Keratinocyte (primary cell): ENCODE data around the gene AP2A2. TPM values are rescaled to one million over a fixed set of nuclear protein-coding genes. Genes with fewer than 3 reads are reported as not detected.

Experiments
- DNase-seq: peaks from one replicate; pipeline ENCODE4 v3.0.0-alpha.2; 2011; ENCODE audit warnings: low read depth, missing footprints, low spot score
- FAIRE-seq: peaks from 2 replicates; lab custom pipeline; 2011; peaks lifted over from hg19 to GRCh38; lab: Jason Lieb, UNC
- H2AFZ ChIP-seq: 2 replicates; pipeline ENCODE4 v1.6.0; 2012; ENCODE audit warnings: low read length, control low read depth, inconsistent platforms; ENCODE audit not compliant: control insufficient read depth
- H3K27ac ChIP-seq: 2 replicates; pipeline ENCODE4 v1.5.1; 2011; ENCODE audit warnings: low read length; ENCODE audit not compliant: control insufficient read depth, insufficient read depth
- H3K27me3 ChIP-seq: 3 replicates; pipeline ENCODE4 v1.6.0; 2011; ENCODE audit warnings: low read length; ENCODE audit not compliant: control insufficient read depth, insufficient read depth; ENCODE audit errors: extremely low read depth
- H3K36me3 ChIP-seq, 2 experiments: 2 replicates in 1 of 2; 3 replicates in 1 of 2; pipeline ENCODE4 v1.5.1; 2011; ENCODE audit warnings: low read length in 2 of 2, mild to moderate bottlenecking in 1 of 2; ENCODE audit not compliant: control insufficient read depth in 2 of 2, insufficient read depth in 2 of 2; ENCODE audit errors: extremely low read depth in 1 of 2
- H3K4me1 ChIP-seq: 3 replicates; pipeline ENCODE4 v1.5.1; 2011; ENCODE audit warnings: low read length; ENCODE audit not compliant: control insufficient read depth, insufficient read depth; ENCODE audit errors: extremely low read depth
- H3K4me2 ChIP-seq: 3 replicates; pipeline ENCODE4 v1.6.0; 2011; ENCODE audit warnings: low read depth, low read length; ENCODE audit not compliant: control insufficient read depth, insufficient read depth; ENCODE audit errors: extremely low read depth
- H3K4me3 ChIP-seq, 3 experiments: fragments of 200-600 bp in 1 of 3; sonication (generic) in 1 of 3; 2 replicates in 2 of 3; 3 replicates in 1 of 3; pipeline ENCODE4 v1.5.1; 2011 to 2016; ENCODE audit warnings: low read length in 3 of 3, mild to moderate bottlenecking in 3 of 3, control low read depth in 2 of 3, inconsistent platforms in 1 of 3, low read depth in 1 of 3, mixed read lengths in 1 of 3, mixed run types in 1 of 3, moderate library complexity in 1 of 3; ENCODE audit not compliant: control insufficient read depth in 2 of 3, insufficient read depth in 2 of 3; ENCODE audit errors: extremely low read depth in 1 of 3
- H3K79me2 ChIP-seq: 2 replicates; pipeline ENCODE4 v1.6.0; 2012; ENCODE audit warnings: low read length; ENCODE audit not compliant: control insufficient read depth, insufficient read depth
- H3K9ac ChIP-seq: 3 replicates; pipeline ENCODE4 v1.6.0; 2011; ENCODE audit warnings: low read length; ENCODE audit not compliant: control insufficient read depth, insufficient read depth; ENCODE audit errors: extremely low read depth
- H3K9me1 ChIP-seq: 3 replicates; pipeline ENCODE4 v1.6.0; 2011; ENCODE audit warnings: low read length; ENCODE audit not compliant: control insufficient read depth, insufficient read depth; ENCODE audit errors: extremely low read depth
- H3K9me3 ChIP-seq: 2 replicates; pipeline ENCODE4 v1.5.1; 2012; ENCODE audit warnings: low read depth, low read length; ENCODE audit not compliant: control insufficient read depth
- H4K20me1 ChIP-seq: 3 replicates; pipeline ENCODE4 v1.6.0; 2011; ENCODE audit warnings: low read length; ENCODE audit not compliant: control insufficient read depth, insufficient read depth; ENCODE audit errors: extremely low read depth
- EZH2 ChIP-seq: IDR thresholded peaks from one replicate; pipeline ENCODE4 v1.6.1; 2012; ENCODE audit warnings: inconsistent platforms, mild to moderate bottlenecking, low read length, moderate library complexity
- dilution Hi-C: fragments of 300-500 bp; cut with MboI; formaldehyde crosslinking; loops from one replicate; pipeline ENCODE4 v1.7.0; 2020; ENCODE audit warnings: low sequenced_read_pairs; ENCODE audit not compliant: extremely low pct_ligation_motif_present
- polyA plus RNA-seq, 5 experiments: library from polyadenylated mRNA; depleted of rRNA in 3 of 5; stranded (reverse) in 3 of 5; stranded (forward) in 1 of 5; unstranded in 1 of 5; fragments of >200 nt; gene quantifications; 1 replicate in 1 of 5; 2 replicates in 3 of 5; 3 replicates in 1 of 5; pipeline versions ENCODE4 v1.2.1 to v1.2.3, GENCODE V29; 2011 to 2012; ENCODE audit warnings: missing spikeins in 2 of 5, low read depth in 1 of 5, low replicate concordance in 1 of 5
- TF ChIP-seq, protein P1 (sequence below), 3 experiments: IDR thresholded peaks in 1 of 3; conservative IDR thresholded peaks in 1 of 3; optimal IDR thresholded peaks in 1 of 3; 2 replicates in 2 of 3; 3 replicates in 1 of 3; pipeline versions ENCODE3 to v1.5.1; 2011; ENCODE audit warnings: low read length in 3 of 3, mild to moderate bottlenecking in 3 of 3, moderate library complexity in 2 of 3, control low read depth in 1 of 3, inconsistent platforms in 1 of 3; ENCODE audit not compliant: insufficient read depth in 2 of 3; ENCODE audit errors: extremely low read depth in 1 of 3

Gene AP2A2
- polyA plus RNA-seq, 1 donor (not counting 4 experiments of a cell fraction or from before 2014, with no cell fraction given): 47.8 TPM

GRCh38 chr11:1012291-1012690, 86.6 kb downstream of the AP2A2 start:
- peaks cover 25% of the 10 kb centered on the region in 2 experiments for H3K36me3 ChIP-seq
- no peaks in the 10 kb centered on the region for H3K27me3 ChIP-seq
- H3K4me2 ChIP-seq: no peak overlapping the region
- FAIRE-seq: no peak
- no peak overlapping the region for H2AFZ ChIP-seq
- TF ChIP-seq, protein P1, sequence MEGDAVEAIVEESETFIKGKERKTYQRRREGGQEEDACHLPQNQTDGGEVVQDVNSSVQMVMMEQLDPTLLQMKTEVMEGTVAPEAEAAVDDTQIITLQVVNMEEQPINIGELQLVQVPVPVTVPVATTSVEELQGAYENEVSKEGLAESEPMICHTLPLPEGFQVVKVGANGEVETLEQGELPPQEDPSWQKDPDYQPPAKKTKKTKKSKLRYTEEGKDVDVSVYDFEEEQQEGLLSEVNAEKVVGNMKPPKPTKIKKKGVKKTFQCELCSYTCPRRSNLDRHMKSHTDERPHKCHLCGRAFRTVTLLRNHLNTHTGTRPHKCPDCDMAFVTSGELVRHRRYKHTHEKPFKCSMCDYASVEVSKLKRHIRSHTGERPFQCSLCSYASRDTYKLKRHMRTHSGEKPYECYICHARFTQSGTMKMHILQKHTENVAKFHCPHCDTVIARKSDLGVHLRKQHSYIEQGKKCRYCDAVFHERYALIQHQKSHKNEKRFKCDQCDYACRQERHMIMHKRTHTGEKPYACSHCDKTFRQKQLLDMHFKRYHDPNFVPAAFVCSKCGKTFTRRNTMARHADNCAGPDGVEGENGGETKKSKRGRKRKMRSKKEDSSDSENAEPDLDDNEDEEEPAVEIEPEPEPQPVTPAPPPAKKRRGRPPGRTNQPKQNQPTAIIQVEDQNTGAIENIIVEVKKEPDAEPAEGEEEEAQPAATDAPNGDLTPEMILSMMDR (optimal IDR thresholded peaks at IDR 0.05 in 1 of 3, IDR thresholded peaks at IDR 0.05 in 1 of 3, conservative IDR thresholded peaks at IDR 0.05 in 1 of 3; ENCODE audit: extremely low read depth in 1 of 3, insufficient read depth in 2 of 3, low read length in 3 of 3): no peak
- TF ChIP-seq EZH2: no peak
- no peak overlapping the region for H3K9ac ChIP-seq
- dilution Hi-C loops: no loop called here
- H4K20me1 ChIP-seq: no peaks in the 10 kb centered on the region
- no peak overlapping the region for H3K27ac ChIP-seq
- H3K9me3 ChIP-seq: peaks cover 5% of the 10 kb centered on the region
- no peak overlapping the region for H3K4me3 ChIP-seq
- no peak for DNase-seq
- H3K9me1 ChIP-seq: no peaks in the 10 kb centered on the region
- no peaks in the 10 kb centered on the region for H3K4me1 ChIP-seq
- H3K79me2 ChIP-seq: peaks cover 5% of the 10 kb centered on the region

DNA sequence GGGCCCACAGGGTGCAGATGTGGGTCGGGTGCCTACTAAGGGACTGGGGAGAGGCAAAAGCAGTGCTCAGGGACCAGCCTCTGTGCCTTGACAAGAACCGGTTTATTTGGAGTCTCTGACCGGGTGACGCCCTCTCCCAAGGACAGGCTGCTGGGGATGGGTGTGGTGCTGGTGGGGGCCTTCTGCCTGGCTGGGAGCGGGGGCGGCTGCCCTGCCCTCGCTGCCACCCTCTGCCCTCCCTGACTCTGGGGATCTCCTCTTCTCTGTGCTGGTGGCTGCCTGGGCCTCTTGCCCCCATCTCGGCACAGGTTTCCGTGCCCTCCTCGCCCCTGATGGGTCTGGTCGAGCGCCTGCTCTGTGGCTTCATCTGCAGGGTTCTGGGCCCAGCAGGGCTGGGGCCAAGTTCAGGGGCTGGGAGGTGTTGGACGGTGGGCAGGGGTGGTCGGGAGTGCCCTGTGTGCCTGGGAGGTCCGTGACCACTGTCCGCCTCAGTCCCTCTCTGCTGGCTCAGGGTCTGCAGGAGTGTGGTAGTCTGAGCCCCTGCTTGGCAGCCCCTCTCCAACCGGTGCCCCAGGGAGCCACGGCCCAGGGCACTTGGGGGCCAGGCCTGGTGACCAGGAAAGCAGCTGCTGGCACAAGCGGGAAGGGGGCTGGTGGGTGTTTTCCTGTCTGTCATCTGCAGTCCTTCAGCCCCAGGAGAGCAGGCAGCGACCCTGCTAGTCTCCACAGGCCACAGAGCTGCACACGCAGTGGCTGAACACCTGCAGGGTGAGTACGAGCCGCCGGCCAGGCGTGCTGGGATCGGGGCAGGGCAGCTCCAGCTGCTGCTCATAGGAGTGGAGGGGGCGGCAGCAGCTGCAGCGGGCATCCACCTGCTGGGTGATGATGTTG, 87.3 kb downstream of the AP2A2 start:
- dilution Hi-C loops: no loop called here
- peaks cover 7% of the 10 kb centered on the region for H3K9me3 ChIP-seq
- no peak overlapping the region for H2AFZ ChIP-seq
- no peak overlapping the region for H3K4me2 ChIP-seq
- peaks cover 5% of the 10 kb centered on the region for H3K79me2 ChIP-seq
- H3K36me3 ChIP-seq: peaks cover 18 to 25% of the 10 kb centered on the region in 2 experiments
- H3K9me1 ChIP-seq: no peaks in the 10 kb centered on the region
- no peaks in the 10 kb centered on the region for H3K4me1 ChIP-seq
- no peak for TF ChIP-seq EZH2
- TF ChIP-seq, protein P1 (optimal IDR thresholded peaks at IDR 0.05 in 1 of 3, IDR thresholded peaks at IDR 0.05 in 1 of 3, conservative IDR thresholded peaks at IDR 0.05 in 1 of 3; ENCODE audit: extremely low read depth in 1 of 3, insufficient read depth in 2 of 3, low read length in 3 of 3): no peak
- no peak overlapping the region for H3K9ac ChIP-seq
- DNase-seq (no peak), FAIRE-seq (no peak)
- no peaks in the 10 kb centered on the region for H4K20me1 ChIP-seq
- no peak overlapping the region for H3K27ac ChIP-seq
- no peaks in the 10 kb centered on the region for H3K27me3 ChIP-seq
- H3K4me3 ChIP-seq: no peak overlapping the region
